Hepatocyte (in vitro differentiated cells): ENCODE results near the gene IKBIP. TPM values are rescaled to one million over a fixed set of nuclear protein-coding genes. Genes with fewer than 3 reads are reported as not detected.

Source experiments
- DNase-seq: peaks from one replicate; pipeline ENCODE4 v3.0.0-alpha.2; 2016; ENCODE audit warnings: low spot score
- H2AFZ ChIP-seq: fragments of 200-600 bp; sonication (generic); 2 replicates; pipeline ENCODE4 v1.6.0; 2016; ENCODE audit warnings: antibody characterized with exemption, mild to moderate bottlenecking
- H3K27ac ChIP-seq: fragments of 200-600 bp; sonication (generic); 2 replicates; pipeline ENCODE4 v1.5.1; 2016; ENCODE audit warnings: mild to moderate bottlenecking
- H3K27me3 ChIP-seq: fragments of 200-600 bp; sonication (generic); 2 replicates; pipeline ENCODE4 v1.6.1; 2016
- H3K36me3 ChIP-seq: fragments of 200-600 bp; sonication (generic); replicated peaks from 2 replicates; pipeline ENCODE4 v1.5.1; 2016; ENCODE audit warnings: low read depth; ENCODE audit not compliant: insufficient read depth
- H3K4me1 ChIP-seq: fragments of 200-600 bp; sonication (generic); 2 replicates; pipeline ENCODE4 v1.5.1; 2016; ENCODE audit warnings: mild to moderate bottlenecking, moderate library complexity; ENCODE audit not compliant: insufficient read depth
- H3K4me2 ChIP-seq: fragments of 200-600 bp; sonication (generic); 2 replicates; pipeline ENCODE4 v1.6.0; 2016
- H3K4me3 ChIP-seq: fragments of 200-600 bp; sonication (generic); 2 replicates; pipeline ENCODE4 v1.5.1; 2016; ENCODE audit warnings: mild to moderate bottlenecking
- H3K79me2 ChIP-seq: fragments of 200-600 bp; sonication (generic); 2 replicates; pipeline ENCODE4 v1.6.0; 2017; ENCODE audit warnings: mild to moderate bottlenecking
- H3K9me2 ChIP-seq: fragments of 200-600 bp; sonication (generic); replicated peaks from 2 replicates; pipeline ENCODE4 v1.6.0; 2017; ENCODE audit warnings: mild to moderate bottlenecking; ENCODE audit not compliant: insufficient read depth
- H3K9me3 ChIP-seq: fragments of 200-600 bp; sonication (generic); 2 replicates; pipeline ENCODE4 v1.5.1; 2016; ENCODE audit warnings: low read depth, mild to moderate bottlenecking
- H4K20me1 ChIP-seq: fragments of 200-600 bp; sonication (generic); 2 replicates; pipeline ENCODE4 v1.6.0; 2016; ENCODE audit warnings: mild to moderate bottlenecking; ENCODE audit not compliant: insufficient read depth, poor library complexity, severe bottlenecking
- CTCF ChIP-seq: fragments of 200-600 bp; sonication (generic); IDR thresholded peaks from 2 replicates; pipeline ENCODE4 v1.5.1; 2016; ENCODE audit warnings: antibody characterized with exemption, mild to moderate bottlenecking; ENCODE audit not compliant: poor library complexity
- EZH2 ChIP-seq: fragments of 200-600 bp; sonication (generic); IDR thresholded peaks from 2 replicates; pipeline ENCODE4 v1.6.1; 2016; ENCODE audit warnings: antibody characterized with exemption, mild to moderate bottlenecking, borderline replicate concordance
- EZH2phosphoT487 ChIP-seq: fragments of 200-600 bp; sonication (generic); IDR thresholded peaks from one replicate; pipeline ENCODE4 v1.6.1; 2018; ENCODE audit warnings: antibody characterized with exemption, mild to moderate bottlenecking, low read depth, moderate library complexity; ENCODE audit not compliant: unreplicated experiment, severe bottlenecking
- WGBS: methylation state at CpG from one replicate; pipeline ENCODE4 v1.1.6; 2016; ENCODE audit warnings: low lambda C conversion rate; ENCODE audit errors: missing lambda C conversion rate; 5-methylcytosine and 5-hydroxymethylcytosine counted together
- polyA plus RNA-seq: library from polyadenylated mRNA; unstranded; fragments of >200 nt; fragmentation: Nextera tagmentation; extraction: Ambion mirVana; gene quantifications from 2 replicates; pipeline ENCODE4 v1.2.1, GENCODE V29; 2016
- total RNA-seq: library from RNA; depleted of rRNA; stranded (reverse); fragments of >200 nt; gene quantifications from 2 replicates; pipeline ENCODE4 v1.2.3, GENCODE V29; 2014

The IKBIP gene
- total and polyA plus RNA-seq, 2 experiments from 2014 or later = 38.0 to 45.5 TPM

- Histone ChIP-seq H4K20me1 (peaks cover 38% of the 10 kb centered on the region), H3K9me3 (no peaks in the 10 kb centered on the region), H3K27ac (peak overlapping the region; percentile 81), H3K9me2 (no peaks in the 10 kb centered on the region), H3K4me3 (peak overlapping the region; percentile 6), H3K79me2 (peaks cover 42% of the 10 kb centered on the region), H2AFZ (peak overlapping the region; percentile 38), H3K36me3 (no peaks in the 10 kb centered on the region), H3K27me3 (no peaks in the 10 kb centered on the region), H3K4me2 (peak overlapping the region; percentile 69), H3K4me1 (no peaks in the 10 kb centered on the region)
- no peak for TF ChIP-seq EZH2
- no peak for TF ChIP-seq EZH2phosphoT487
- TF ChIP-seq CTCF = no peak
- DNase-seq = peak; percentile 32
- WGBS = 35% methylated on average over 9 of the region's 9 CpGs
These were observed 51.7 kb downstream of the IKBIP start for GRCh38 chr12:98592825-98593322.

GRCh38 chr12:98591209-98591608 is 53.4 kb downstream of the IKBIP start:
- H3K27ac ChIP-seq = no peak overlapping the region
- H4K20me1 ChIP-seq = peaks cover 21% of the 10 kb centered on the region
- peaks cover 25% of the 10 kb centered on the region for H3K79me2 ChIP-seq
- no peak overlapping the region for H3K4me2 ChIP-seq
- no peaks in the 10 kb centered on the region for H3K36me3 ChIP-seq
- H3K9me3 ChIP-seq = no peaks in the 10 kb centered on the region
- DNase-seq = no peak
- no peak overlapping the region for H3K4me3 ChIP-seq
- H3K27me3 ChIP-seq = no peaks in the 10 kb centered on the region
- TF ChIP-seq EZH2phosphoT487 = no peak
- TF ChIP-seq CTCF = no peak
- TF ChIP-seq EZH2 = no peak
- WGBS = 78% methylated on average over 4 of the region's 4 CpGs
- no peak overlapping the region for H2AFZ ChIP-seq
- no peaks in the 10 kb centered on the region for H3K9me2 ChIP-seq
- no peaks in the 10 kb centered on the region for H3K4me1 ChIP-seq

- H3K79me2 ChIP-seq = no peaks in the 10 kb centered on the region
- H3K4me2 ChIP-seq = no peak overlapping the region
These were observed 57.5 kb downstream of the IKBIP start for GRCh38 chr12:98587084-98587483.

More at GRCh38 chr12:98587084-98587483, 57.5 kb downstream of the IKBIP start:
- no peaks in the 10 kb centered on the region for H3K4me1 ChIP-seq
- H3K9me2 ChIP-seq = no peaks in the 10 kb centered on the region
- no peak overlapping the region for H3K4me3 ChIP-seq
- no peaks in the 10 kb centered on the region for H3K27me3 ChIP-seq
- H2AFZ ChIP-seq = no peak overlapping the region
- H3K36me3 ChIP-seq = no peaks in the 10 kb centered on the region
- TF ChIP-seq EZH2phosphoT487 (no peak), CTCF (no peak), EZH2 (no peak)
- H3K27ac ChIP-seq = no peak overlapping the region
- DNase-seq = no peak
- no peaks in the 10 kb centered on the region for H3K9me3 ChIP-seq
- no peaks in the 10 kb centered on the region for H4K20me1 ChIP-seq
- WGBS = 94% methylated on average over 5 of the region's 5 CpGs
